GM12872 (cell line): ENCODE results near the gene MFN2.

Experiments used
- TF ChIP-seq, protein P1 (sequence below): IDR thresholded peaks from 3 replicates; pipeline ENCODE4 v1.5.1; 2011; ENCODE audit warnings: low read depth, mild to moderate bottlenecking, low read length, moderate library complexity; ENCODE audit not compliant: insufficient read depth

MFN2 gene

GRCh38 chr1:12047120-12047876 is 67.1 kb downstream of the MFN2 start:
- TF ChIP-seq, protein P1, sequence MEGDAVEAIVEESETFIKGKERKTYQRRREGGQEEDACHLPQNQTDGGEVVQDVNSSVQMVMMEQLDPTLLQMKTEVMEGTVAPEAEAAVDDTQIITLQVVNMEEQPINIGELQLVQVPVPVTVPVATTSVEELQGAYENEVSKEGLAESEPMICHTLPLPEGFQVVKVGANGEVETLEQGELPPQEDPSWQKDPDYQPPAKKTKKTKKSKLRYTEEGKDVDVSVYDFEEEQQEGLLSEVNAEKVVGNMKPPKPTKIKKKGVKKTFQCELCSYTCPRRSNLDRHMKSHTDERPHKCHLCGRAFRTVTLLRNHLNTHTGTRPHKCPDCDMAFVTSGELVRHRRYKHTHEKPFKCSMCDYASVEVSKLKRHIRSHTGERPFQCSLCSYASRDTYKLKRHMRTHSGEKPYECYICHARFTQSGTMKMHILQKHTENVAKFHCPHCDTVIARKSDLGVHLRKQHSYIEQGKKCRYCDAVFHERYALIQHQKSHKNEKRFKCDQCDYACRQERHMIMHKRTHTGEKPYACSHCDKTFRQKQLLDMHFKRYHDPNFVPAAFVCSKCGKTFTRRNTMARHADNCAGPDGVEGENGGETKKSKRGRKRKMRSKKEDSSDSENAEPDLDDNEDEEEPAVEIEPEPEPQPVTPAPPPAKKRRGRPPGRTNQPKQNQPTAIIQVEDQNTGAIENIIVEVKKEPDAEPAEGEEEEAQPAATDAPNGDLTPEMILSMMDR = no peak

DNA sequence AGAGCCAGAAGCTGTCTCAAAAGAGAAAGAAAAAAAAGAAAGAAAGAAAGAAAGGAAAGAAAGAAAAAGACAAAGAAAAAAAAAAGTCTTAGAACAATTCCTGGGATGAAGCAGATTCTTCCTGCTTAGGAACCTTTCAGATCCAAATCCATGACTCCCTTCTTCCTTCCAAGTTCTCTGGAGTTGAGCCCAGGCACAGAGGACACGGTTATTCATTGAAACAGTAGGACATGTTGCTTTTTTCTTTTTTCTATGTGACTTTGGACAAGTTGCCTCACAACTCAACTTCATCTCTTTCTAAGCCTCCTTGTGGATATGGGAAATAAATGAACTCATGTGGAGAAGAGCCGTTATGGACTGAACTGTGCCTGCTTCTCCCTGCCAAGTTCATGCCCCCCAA is 68.1 kb downstream of the MFN2 start:
- TF ChIP-seq, protein P1 = no peak

DNA sequence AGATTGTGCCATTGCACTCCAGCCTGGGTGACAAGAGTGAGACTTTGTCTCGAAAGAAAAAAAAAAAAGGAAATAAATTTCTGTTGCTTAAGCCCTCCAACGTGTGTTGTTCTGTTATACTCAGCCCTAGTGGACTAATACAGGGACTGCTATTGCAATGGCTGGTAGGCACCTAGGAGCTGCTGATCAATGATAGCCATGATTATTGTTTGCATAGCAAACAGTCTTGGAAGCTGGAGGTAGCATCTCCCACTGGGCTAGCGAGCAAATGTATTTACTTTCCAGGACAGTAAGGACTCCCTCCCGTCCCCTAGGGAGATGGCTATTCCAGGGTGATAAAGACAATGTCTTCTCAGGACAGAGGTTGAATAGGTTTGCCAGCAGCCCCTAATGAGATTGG is 69.4 kb downstream of the MFN2 start:
- TF ChIP-seq, protein P1 = peak; percentile 40; the same call in 2 of the 3 replicates

DNA sequence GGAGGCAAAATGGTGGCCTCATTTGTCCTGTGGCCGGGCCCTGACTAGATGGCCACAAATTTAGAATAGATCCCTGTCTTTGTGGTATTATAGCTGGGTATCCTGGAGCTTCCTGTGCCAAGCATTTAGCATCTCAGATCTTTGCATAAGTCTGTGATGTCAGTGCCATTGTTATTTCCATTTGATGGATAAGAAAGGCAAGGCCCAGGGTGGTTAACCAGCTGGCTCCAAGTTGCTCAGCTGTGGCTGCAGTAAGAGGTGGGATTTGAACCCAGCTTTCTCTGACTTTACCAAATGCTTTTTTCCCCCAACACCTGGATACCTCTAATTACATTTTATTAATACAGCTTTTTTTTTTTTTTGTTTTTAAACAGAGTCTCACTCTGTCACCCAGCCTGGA is 71.1 kb downstream of the MFN2 start:
- TF ChIP-seq, protein P1 = no peak

DNA sequence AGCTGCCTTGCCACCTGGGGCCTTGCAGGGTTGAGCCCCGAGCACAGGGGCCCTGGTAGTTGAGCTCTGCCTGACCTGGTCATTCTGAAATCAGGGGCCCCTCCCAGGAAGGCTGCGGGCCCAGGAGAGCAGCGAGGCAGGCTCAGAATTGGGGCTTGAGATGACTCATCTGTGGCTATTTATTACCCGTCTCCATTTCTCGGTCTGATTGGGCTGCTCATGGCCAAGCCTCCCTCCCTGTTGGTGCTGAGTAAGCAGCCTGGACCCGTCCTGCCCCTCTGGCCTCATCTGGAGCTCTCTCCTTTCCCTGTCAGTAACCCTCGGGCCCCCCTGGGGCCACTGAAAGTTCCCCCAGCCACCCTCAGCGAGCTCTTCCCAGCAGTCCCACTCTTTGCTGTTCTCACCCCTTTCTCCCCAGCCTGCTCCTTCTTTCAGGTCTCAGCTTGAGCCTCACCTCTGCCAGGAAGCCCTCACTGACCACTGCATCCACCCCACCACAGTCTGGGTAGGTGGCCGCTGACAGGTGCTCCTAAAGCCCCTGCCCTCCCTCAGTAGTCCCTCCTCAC is 71.8 kb downstream of the MFN2 start:
- TF ChIP-seq, protein P1 = no peak

DNA sequence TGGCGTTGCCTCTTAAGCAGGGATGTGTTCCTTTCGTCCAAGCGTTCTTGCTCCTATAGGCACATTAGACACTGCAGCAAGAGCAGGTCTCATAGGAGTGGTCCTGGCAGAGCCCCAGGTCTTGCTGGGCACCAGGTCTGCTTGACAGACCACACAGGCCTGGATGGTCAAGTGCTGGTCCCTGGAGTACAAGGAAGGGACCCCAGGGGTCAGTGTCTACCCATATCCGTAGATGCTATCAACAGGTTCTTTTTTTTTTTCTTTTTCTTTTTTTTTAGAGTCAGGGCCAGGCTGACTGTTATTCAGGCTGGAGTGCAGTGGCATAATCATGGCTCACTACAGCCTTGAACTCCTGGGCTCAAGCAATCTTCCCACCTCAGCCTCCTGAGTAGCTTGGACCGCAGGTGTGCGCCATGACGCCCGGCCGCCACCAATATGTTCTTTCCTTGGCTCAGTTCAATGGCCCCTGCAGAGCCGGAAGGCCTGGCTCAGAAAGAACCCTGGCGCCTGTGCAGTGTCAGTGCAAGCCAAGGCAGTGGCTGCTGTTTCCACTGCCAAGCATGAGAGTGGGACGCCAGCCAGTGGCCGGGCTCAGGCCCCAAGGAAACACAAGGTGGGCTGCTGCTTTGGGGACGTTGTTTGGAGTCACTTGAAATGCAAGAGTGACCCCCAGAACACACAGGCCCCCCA is 72.9 kb downstream of the MFN2 start:
- TF ChIP-seq, protein P1 = peak; percentile 25; the same call in 1 of the 3 replicates

DNA sequence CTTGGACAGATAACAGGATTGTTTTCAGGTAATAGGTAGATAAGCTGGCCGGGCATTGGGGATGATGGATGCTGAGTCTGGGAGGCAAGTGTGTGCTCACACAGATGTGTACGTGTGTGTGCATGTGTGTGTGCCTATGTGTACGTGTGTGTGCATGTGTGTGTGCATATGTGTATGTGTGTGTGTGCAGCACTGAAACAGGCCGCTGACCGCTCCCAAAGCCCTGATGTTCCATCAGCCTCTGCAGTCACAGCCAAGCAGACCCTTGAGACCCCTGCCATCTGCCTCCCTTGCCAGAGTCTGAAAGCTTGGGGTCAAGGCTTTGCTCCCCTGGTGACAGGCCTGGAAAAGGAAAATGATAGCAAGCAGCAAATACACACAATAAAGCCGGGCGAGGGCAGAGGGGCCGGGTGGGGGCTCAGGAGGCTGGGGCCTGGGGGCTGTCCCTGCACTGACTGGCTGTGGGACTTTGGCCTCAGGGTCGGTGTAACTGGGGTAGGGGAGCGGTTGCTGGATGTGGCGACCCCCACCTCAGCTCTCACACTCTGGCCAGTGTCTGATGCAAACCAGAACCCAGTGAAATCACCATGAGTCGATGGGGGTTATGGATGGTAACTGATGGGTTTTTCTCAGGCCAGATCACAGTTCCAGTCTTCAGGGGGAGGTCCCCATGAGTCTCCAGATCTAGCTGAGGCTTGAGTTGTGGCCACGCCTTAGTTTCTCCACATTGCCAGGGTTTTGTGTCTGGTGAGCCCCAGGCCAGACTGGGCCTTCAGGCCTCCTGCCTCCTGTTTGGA is 73.7 kb downstream of the MFN2 start:
- TF ChIP-seq, protein P1 = no peak
